OCI-LY1 (cell line): ENCODE results near the gene TM7SF3.

ENCODE experiments used
- H2AFZ ChIP-seq: fragments of 200-600 bp; sonication (generic), shearing (Covaris generic); 2 replicates; pipeline ENCODE4 v1.6.0; 2014; ENCODE audit warnings: antibody characterized with exemption, mild to moderate bottlenecking, low read length
- H3F3A ChIP-seq: fragments of 200-600 bp; sonication (generic), shearing (Covaris generic); 2 replicates; pipeline ENCODE4 v1.6.0; 2014; ENCODE audit warnings: mild to moderate bottlenecking, antibody characterized with exemption, low read length, moderate library complexity; ENCODE audit not compliant: insufficient read depth
- H3K27ac ChIP-seq: fragments of 200-600 bp; sonication (generic); 2 replicates; pipeline ENCODE4 v1.5.1; 2014; ENCODE audit warnings: low read length, mixed run types, mild to moderate bottlenecking, low read depth; ENCODE audit not compliant: poor library complexity, severe bottlenecking
- H3K27me3 ChIP-seq: fragments of 200-600 bp; sonication (generic); 2 replicates; pipeline ENCODE4 v1.6.0; 2014; ENCODE audit warnings: antibody characterized with exemption, mild to moderate bottlenecking, low read length, moderate library complexity; ENCODE audit not compliant: insufficient read depth
- H3K36me3 ChIP-seq: fragments of 200-600 bp; sonication (generic); 2 replicates; pipeline ENCODE4 v1.6.1; 2014; ENCODE audit warnings: mild to moderate bottlenecking, antibody characterized with exemption, low read length, moderate library complexity, mixed read lengths; ENCODE audit not compliant: insufficient read depth
- H3K4me1 ChIP-seq: fragments of 200-600 bp; sonication (generic); 2 replicates; pipeline ENCODE4 v1.5.1; 2014; ENCODE audit warnings: mild to moderate bottlenecking, low read length, moderate library complexity; ENCODE audit not compliant: insufficient read depth, severe bottlenecking
- H3K4me2 ChIP-seq: fragments of 200-600 bp; sonication (generic), shearing (Covaris generic); 2 replicates; pipeline ENCODE4 v1.6.1; 2014; ENCODE audit warnings: low read length
- H3K4me3 ChIP-seq: fragments of 200-600 bp; sonication (generic); 2 replicates; pipeline ENCODE4 v1.5.1; 2014; ENCODE audit warnings: low read length, low read depth, mild to moderate bottlenecking, mixed read lengths; ENCODE audit not compliant: poor library complexity, severe bottlenecking
- H3K79me2 ChIP-seq: fragments of 200-600 bp; shearing (Covaris generic); 2 replicates; pipeline ENCODE4 v1.6.1; 2016; ENCODE audit warnings: mixed run types, low read length, mixed read lengths; ENCODE audit not compliant: insufficient read depth
- H3K9ac ChIP-seq: fragments of 200-600 bp; sonication (generic), shearing (Covaris generic); 2 replicates; pipeline ENCODE4 v1.6.1; 2014; ENCODE audit warnings: mild to moderate bottlenecking, low read length, mixed read lengths
- H3K9me2 ChIP-seq: fragments of 200-600 bp; sonication (generic), shearing (Covaris generic); 2 replicates; pipeline ENCODE4 v1.6.1; 2014; ENCODE audit warnings: low read depth, mild to moderate bottlenecking, low read length, mixed read lengths
- H3K9me3 ChIP-seq: fragments of 200-600 bp; shearing (Covaris generic); 2 replicates; pipeline ENCODE4 v1.6.1; 2014; ENCODE audit warnings: low read length, mixed read lengths
- H4K20me1 ChIP-seq: fragments of 200-600 bp; sonication (generic), shearing (Covaris generic); 2 replicates; pipeline ENCODE4 v1.6.0; 2016; ENCODE audit warnings: mild to moderate bottlenecking, low read length; ENCODE audit not compliant: insufficient read depth
- CTCF ChIP-seq: fragments of 200-600 bp; sonication (generic), shearing (Covaris generic); IDR thresholded peaks from 2 replicates; pipeline ENCODE4 v1.5.1; 2017; ENCODE audit warnings: mild to moderate bottlenecking, antibody characterized with exemption, low read length, moderate library complexity, mixed read lengths
- EZH2 ChIP-seq: fragments of 200-600 bp; sonication (generic), shearing (Covaris generic); IDR thresholded peaks from 2 replicates; pipeline ENCODE4 v1.8.0; 2017; ENCODE audit warnings: borderline replicate concordance, mixed run types, mild to moderate bottlenecking, antibody characterized with exemption, low read length, moderate library complexity, mixed read lengths

TM7SF3 gene

DNA sequence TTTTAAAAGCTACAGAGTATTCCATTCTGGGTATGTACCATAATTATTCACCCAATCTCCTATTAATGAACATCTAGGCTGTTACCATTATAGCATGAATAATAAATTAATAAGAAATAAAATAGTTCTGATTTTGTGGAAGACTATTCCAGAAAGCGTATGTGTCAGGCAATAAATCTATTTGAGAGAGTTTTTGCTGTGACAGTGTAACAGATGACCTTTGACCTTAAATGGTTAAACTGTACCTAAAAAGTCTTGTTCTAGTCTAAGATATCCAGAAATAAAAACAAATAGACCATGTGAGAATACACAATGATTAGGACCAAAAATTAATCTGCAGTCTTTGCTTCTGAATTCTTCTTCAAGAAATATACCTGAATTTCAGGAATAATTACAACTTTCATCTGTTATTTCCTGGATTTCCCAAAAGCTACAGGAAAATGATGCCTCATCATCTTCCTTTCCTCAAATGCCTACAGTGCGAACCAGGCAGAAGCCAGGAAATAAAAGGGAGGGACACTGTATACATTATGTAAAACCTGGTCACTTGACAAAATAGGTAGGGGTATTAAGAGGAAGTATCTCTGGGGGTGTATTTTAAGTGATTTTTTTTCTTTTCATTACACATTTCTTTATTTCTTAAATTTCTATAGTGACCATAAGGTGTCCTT lies 7.3 kb downstream of the TM7SF3 start:
- H4K20me1 ChIP-seq = no peaks in the 10 kb centered on the region
- peaks cover 73% of the 10 kb centered on the region for H3K79me2 ChIP-seq
- peaks cover 2% of the 10 kb centered on the region for H3K36me3 ChIP-seq
- H3K9me2 ChIP-seq = no peaks in the 10 kb centered on the region
- H3K9ac ChIP-seq = no peak overlapping the region
- H3K27me3 ChIP-seq = no peaks in the 10 kb centered on the region
- no peaks in the 10 kb centered on the region for H3F3A ChIP-seq
- no peak overlapping the region for H2AFZ ChIP-seq
- no peaks in the 10 kb centered on the region for H3K9me3 ChIP-seq
- H3K4me3 ChIP-seq = no peak overlapping the region
- no peak overlapping the region; the same call in 1 of the 2 replicates for H3K4me2 ChIP-seq
- peak overlapping the region; percentile 74 for H3K27ac ChIP-seq
- TF ChIP-seq CTCF = no peak
- no peak for TF ChIP-seq EZH2
- H3K4me1 ChIP-seq = peaks cover 92% of the 10 kb centered on the region

- peak overlapping the region; percentile 86 for H3K27ac ChIP-seq
- peaks cover 62% of the 10 kb centered on the region for H3K79me2 ChIP-seq
- TF ChIP-seq CTCF (no peak), EZH2 (no peak)
- H3K36me3 ChIP-seq = peaks cover 9% of the 10 kb centered on the region
- no peak overlapping the region for H3K4me2 ChIP-seq
- no peaks in the 10 kb centered on the region for H4K20me1 ChIP-seq
- no peak overlapping the region for H3K4me3 ChIP-seq
- no peaks in the 10 kb centered on the region for H3K27me3 ChIP-seq
- no peaks in the 10 kb centered on the region for H3K9me3 ChIP-seq
- H2AFZ ChIP-seq = no peak overlapping the region
- no peak overlapping the region for H3K9ac ChIP-seq
- peaks cover 91% of the 10 kb centered on the region for H3K4me1 ChIP-seq
- no peaks in the 10 kb centered on the region for H3F3A ChIP-seq
- H3K9me2 ChIP-seq = no peaks in the 10 kb centered on the region
These were observed 8.7 kb downstream of the TM7SF3 start for GRCh38 chr12:27005495-27005894.

DNA sequence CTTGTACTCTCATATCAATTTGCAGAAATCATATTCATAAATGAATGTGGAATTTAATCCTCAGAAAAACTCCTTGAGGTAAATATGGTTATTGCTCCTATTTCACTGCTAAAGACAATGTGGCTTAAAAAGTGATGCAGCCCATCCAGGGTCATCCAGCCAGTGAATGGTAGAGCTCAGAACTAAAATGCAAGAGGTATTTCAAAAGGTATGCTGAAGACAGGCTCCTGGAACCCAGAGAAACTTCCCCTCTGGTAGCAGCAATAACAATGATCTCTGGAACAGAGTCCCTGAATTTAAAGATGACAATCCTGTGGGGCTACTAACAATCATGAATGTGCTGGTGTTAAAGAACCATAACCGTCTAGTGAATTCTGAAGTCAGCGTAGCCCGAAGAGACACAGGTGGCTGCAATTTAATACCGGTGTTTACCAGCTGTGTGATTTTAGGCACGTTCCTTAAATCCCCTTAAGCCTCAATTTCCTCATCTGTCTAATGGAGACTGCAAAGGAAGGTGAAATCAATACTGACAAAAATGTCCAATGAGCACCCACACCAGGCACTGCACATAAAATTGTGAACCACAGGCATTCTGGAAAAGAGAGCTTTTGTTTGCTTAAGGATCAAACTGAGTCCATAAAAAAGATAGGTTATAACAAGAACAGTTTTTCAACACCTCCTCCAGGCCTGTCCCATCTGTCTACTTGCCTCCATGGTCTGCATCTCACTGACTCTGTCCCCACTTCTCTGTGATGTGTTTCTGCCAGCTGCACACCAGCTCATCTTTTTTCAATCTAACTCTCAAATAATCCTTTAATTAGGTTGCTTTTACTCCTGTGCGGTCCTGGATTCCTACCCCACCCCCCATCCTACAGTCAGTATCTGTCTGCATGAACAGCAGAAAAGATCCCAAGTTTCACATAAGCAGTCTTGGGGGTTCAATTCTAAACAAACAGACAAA lies 10.5 kb downstream of the TM7SF3 start:
- Histone ChIP-seq H3K4me2 (peak overlapping the region; percentile 55), H3K79me2 (peaks cover 51% of the 10 kb centered on the region), H3K4me1 (peaks cover 73% of the 10 kb centered on the region), H3K27ac (peak overlapping the region; percentile 86), H3F3A (no peaks in the 10 kb centered on the region), H3K9me3 (no peaks in the 10 kb centered on the region), H3K27me3 (no peaks in the 10 kb centered on the region), H2AFZ (no peak overlapping the region), H3K36me3 (peaks cover 22% of the 10 kb centered on the region), H4K20me1 (no peaks in the 10 kb centered on the region), H3K9ac (peak overlapping the region; percentile 27; the same call in 1 of the 2 replicates), H3K4me3 (peak overlapping the region; percentile 29), H3K9me2 (no peaks in the 10 kb centered on the region)
- TF ChIP-seq EZH2 = no peak
- TF ChIP-seq CTCF = no peak
